ENCODE results near the gene PEF1.

The PEF1 gene

GRCh38 chr1:31648641-31649357, 4.1 kb upstream of the PEF1 start:
- H3K4me3 ChIP-seq (replicated peaks; ENCODE audit: low read depth, low read length), result no peak overlapping the region
- no peak for TF ChIP-seq CTCF (IDR thresholded peaks at IDR 0.05; ENCODE audit: insufficient read depth, low read length, poor library complexity, severe bottlenecking)
- H3K27me3 ChIP-seq (replicated peaks; ENCODE audit: control insufficient read depth, insufficient read depth, low read length), result no peaks in the 10 kb centered on the region
- no peaks in the 10 kb centered on the region for H3K36me3 ChIP-seq (ENCODE audit: control insufficient read depth, insufficient read depth, low read length)
- DNase-seq (ENCODE audit: extremely low read depth, insufficient read length), result no peak

GRCh38 chr1:31648190-31648589, 3.5 kb upstream of the PEF1 start:
- no peaks in the 10 kb centered on the region for H3K36me3 ChIP-seq (ENCODE audit: control insufficient read depth, insufficient read depth, low read length)
- no peak overlapping the region for H3K4me3 ChIP-seq (replicated peaks; ENCODE audit: low read depth, low read length)
- no peak for DNase-seq (ENCODE audit: extremely low read depth, insufficient read length)
- TF ChIP-seq CTCF (IDR thresholded peaks at IDR 0.05; ENCODE audit: insufficient read depth, low read length, poor library complexity, severe bottlenecking), result no peak
- no peaks in the 10 kb centered on the region for H3K27me3 ChIP-seq (replicated peaks; ENCODE audit: control insufficient read depth, insufficient read depth, low read length)

- no peaks in the 10 kb centered on the region for H3K27me3 ChIP-seq (replicated peaks; ENCODE audit: control insufficient read depth, insufficient read depth, low read length)
- no peak for TF ChIP-seq CTCF (IDR thresholded peaks at IDR 0.05; ENCODE audit: insufficient read depth, low read length, poor library complexity, severe bottlenecking)
- H3K4me3 ChIP-seq (replicated peaks; ENCODE audit: low read depth, low read length), result no peak overlapping the region
- no peaks in the 10 kb centered on the region for H3K36me3 ChIP-seq (ENCODE audit: control insufficient read depth, insufficient read depth, low read length)
- no peak for DNase-seq (ENCODE audit: extremely low read depth, insufficient read length)
Measured at GRCh38 chr1:31647106-31647505, 2.4 kb upstream of the PEF1 start.

- no peak for DNase-seq (ENCODE audit: extremely low read depth, insufficient read length)
- H3K27me3 ChIP-seq (replicated peaks; ENCODE audit: control insufficient read depth, insufficient read depth, low read length), result no peaks in the 10 kb centered on the region
- no peak overlapping the region for H3K4me3 ChIP-seq (replicated peaks; ENCODE audit: low read depth, low read length)
- no peak for TF ChIP-seq CTCF (IDR thresholded peaks at IDR 0.05; ENCODE audit: insufficient read depth, low read length, poor library complexity, severe bottlenecking)
- no peaks in the 10 kb centered on the region for H3K36me3 ChIP-seq (ENCODE audit: control insufficient read depth, insufficient read depth, low read length)
Measured at GRCh38 chr1:31646259-31646960, 1.7 kb upstream of the PEF1 start.

GRCh38 chr1:31645274-31645568, 545 bp upstream of the PEF1 start:
- Histone ChIP-seq H3K4me3 (replicated peaks; ENCODE audit: low read depth, low read length) (peak overlapping the region; percentile 72), H3K27me3 (replicated peaks; ENCODE audit: control insufficient read depth, insufficient read depth, low read length) (no peaks in the 10 kb centered on the region), H3K36me3 (ENCODE audit: control insufficient read depth, insufficient read depth, low read length) (peaks cover 2% of the 10 kb centered on the region)
- TF ChIP-seq CTCF (IDR thresholded peaks at IDR 0.05; ENCODE audit: insufficient read depth, low read length, poor library complexity, severe bottlenecking), result no peak
- DNase-seq (ENCODE audit: extremely low read depth, insufficient read length), result no peak

Data from GM06990 (cell line).